NCI-H146 treated with DMSO at 0.1 percent for 48 hours (cell line): ENCODE results near the gene PDK4.
"Not testable (repeated sequence)": the region's sequence is repeated elsewhere in the genome, so short reads cannot be mapped to it uniquely, and the experiment has no call there.

Experiments
- DNase-seq: peaks from one replicate; lab custom pipeline; 2025; ENCODE audit not compliant: unreplicated experiment; lab: John Stamatoyannopoulos, UW

The PDK4 gene

DNA sequence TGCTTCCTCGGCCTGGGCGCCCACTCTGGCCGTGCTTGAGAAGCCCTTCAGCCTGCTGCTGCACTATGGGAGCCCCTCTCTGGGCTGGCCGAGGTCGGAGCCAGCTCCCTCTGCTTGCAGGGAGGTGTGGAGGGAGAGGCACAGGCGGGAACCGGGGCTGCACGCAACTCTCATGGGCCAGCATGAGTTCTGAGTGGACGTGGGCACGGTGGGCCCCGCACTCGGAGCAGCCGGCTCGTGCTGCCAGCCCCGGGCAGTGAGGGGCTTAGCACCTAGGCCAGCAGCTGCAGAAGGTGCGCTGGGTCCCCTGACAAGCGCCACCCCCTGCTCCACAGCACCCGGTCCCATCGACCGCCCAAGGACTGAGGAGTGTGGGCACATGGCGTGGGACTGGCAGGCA lies 9.0 kb upstream of the PDK4 start:
- DNase-seq = no peak

DNA sequence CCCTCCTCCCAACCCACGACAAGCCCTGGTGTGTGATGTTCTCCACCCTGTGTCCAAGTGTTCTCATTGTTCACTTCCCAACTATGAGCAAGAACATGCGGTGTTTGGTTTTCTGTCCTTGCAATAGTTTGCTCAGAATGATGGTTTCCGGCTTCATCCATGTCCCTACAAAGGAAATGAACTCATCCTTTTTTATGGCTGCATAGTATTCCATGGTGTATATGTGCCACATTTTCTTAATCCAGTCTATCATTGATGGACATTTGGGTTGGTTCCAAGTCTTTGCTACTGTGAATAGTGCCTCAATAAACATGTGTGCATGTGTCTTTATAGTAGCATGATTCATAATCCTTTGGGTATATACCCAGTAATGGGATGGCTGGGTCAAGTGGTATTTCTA lies 8.5 kb upstream of the PDK4 start:
- not testable (repeated sequence) for DNase-seq

GRCh38 chr7:95604397-95604796 lies 8.1 kb upstream of the PDK4 start:
- DNase-seq = not testable (repeated sequence)

GRCh38 chr7:95602421-95602820 lies 6.1 kb upstream of the PDK4 start:
- DNase-seq = no peak

DNA sequence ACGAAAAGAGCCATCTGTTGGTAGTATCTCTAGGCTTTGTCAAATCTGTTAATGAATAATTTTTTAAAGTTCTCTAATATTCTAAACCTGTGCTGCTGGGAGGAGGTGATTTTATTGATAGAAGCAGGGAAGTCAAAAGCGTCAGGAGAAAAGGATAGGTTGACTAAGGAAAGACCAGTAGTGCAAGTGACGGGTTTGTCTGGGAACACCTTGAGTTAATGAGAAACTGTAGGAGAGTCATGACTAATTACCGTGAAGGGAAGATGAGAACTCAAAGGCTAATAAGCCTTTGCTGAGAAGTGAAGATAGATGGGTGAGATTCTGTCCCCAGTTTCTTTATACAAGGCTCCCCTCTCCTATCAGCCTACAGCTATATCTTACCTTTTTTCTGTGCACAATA lies 5.0 kb upstream of the PDK4 start:
- DNase-seq = no peak

GRCh38 chr7:95599069-95599468 lies 2.8 kb upstream of the PDK4 start:
- no peak for DNase-seq

DNA sequence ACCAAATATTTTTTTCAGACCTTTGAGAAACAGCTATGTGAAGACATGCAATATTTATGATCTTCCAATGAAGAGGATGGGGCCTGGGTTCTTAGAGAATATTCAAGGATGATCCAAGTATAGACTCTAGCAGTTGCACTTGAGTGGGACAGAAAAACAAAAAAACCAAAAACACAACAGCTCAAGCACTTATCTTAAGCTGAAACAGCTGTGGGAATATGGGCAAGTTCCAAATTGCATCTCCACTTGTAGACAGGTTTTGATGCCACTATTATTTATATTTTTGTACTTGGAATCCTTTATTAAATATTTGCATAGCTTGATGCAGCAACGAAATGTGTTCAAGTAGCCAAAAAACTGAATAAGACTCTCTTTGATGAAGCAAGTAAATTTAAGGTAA lies 2.2 kb upstream of the PDK4 start:
- DNase-seq = no peak

DNA sequence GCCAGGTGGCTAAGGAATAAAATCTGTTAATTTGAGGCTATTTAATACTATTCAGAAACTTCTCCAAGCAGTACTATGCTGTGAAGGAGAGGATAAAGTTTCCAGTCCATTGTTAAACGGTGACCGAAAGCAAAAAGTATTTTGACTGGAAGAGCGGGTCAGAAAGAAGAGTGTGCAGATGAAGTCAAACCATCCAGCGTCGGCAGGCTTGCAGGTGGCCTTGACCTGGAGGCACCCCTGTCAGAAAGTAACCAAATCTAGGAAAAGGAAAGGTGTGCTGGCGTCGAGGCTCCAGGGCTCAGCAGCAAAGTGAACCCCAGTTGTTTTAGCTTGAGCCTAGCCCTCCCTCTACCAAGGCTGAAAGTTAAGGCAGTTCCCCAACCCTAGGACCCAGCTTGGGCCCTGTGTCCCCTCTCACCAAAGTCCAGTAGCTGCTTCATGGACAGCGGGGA lies 544 bp downstream of the PDK4 start:
- no peak for DNase-seq

- no peak for DNase-seq
These were observed 2.1 kb downstream of the PDK4 start for GRCh38 chr7:95594185-95594584.

GRCh38 chr7:95593343-95593742 lies 3.0 kb downstream of the PDK4 start:
- no peak for DNase-seq

DNA sequence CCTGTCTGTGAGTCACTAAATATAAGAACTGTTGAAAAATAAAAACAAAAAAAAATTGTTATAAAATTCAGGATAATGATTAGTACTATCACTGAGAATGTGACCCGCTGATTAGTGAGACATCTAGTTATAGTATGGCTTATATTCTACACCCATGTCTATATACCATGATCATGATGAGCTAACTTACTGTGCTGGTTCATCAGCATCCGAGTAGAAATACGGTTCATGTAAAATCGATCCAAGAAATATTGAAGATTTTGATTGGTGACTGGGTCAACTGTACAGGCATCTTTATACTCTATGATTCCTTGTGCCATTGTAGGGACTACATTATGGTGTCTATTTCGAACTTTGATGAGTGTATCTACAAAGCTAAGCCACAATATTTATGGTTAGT lies 3.7 kb downstream of the PDK4 start:
- no peak for DNase-seq

- DNase-seq = no peak
These were observed 5.7 kb downstream of the PDK4 start for GRCh38 chr7:95590387-95591248.

DNA sequence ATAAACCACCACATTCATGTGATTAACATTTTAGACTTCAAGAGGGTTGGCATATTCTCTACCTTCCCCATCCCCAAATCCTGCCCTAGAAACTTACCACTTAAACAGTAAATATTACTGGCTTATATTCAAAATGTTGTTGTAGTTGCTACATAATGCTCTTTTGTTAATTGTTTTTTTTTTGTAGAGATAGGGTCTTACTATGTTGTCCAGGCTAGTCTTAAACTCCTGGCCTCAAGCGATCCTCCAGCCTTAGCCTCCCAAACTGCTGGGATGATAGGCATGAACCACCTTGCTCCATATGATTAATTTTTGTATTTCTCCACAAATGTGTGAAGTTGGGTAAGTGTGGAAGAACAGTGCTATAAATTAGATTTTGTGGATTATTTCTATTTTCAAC lies 6.5 kb downstream of the PDK4 start:
- no peak for DNase-seq

GRCh38 chr7:95589031-95589430 lies 7.3 kb downstream of the PDK4 start:
- no peak for DNase-seq

GRCh38 chr7:95586951-95587301 lies 9.4 kb downstream of the PDK4 start:
- DNase-seq = no peak

DNA sequence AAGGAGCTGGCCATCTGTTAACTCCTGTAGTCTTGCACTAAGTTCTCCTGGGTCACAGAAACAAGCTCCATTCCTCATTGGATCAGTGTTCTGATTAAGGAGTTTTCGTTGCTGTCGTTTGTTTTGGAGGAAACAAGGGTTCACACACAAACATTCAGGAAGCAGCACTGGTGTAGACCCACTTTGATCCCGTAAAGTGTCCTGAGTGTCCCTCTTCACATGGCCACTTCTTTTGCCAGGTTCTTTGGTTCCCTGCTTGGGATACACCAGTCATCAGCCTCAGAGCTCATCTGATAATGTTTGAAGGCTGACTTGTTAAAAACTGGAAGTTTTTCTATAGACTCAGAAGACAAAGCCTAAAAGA lies 10.9 kb downstream of the PDK4 start:
- no peak for DNase-seq

- DNase-seq = no peak
These were observed 11.4 kb downstream of the PDK4 start for GRCh38 chr7:95584769-95585425.

DNA sequence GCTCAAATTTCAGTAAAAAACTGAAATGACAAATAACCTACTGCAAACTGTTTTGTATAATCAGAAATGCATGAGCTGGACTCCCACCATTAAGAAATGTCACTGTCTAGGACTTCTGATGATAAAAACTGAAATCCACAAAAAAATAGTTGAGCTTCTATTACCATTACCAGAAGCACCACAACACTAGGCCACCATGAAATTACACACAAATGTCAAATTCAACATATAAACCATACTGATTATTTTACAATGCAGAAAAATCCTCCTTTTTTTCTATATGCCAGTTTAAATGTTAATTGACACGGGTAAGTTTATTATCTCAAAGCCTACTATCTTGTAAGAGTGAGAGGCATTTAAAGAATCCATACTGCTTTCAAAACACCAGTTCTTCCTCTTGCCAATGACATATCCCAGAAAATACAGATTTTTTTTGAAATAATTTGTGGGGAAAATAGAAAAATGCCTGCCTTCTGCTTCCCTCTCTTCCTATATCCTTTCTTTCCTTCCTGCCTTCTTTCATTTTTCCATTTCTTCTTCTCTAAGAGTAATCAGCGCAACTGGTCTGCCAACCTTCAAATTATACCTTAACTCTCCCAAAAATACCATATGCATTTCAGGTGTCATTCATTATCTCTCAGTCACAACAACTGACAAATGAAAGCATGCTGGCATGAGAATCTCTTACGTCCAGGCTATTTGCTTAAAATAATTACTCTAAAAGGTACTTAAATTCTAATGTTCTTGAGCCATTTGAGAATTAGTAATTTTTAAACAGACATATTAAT lies 12.3 kb downstream of the PDK4 start:
- DNase-seq = no peak

- DNase-seq = no peak
These were observed 13.6 kb downstream of the PDK4 start for GRCh38 chr7:95582578-95583293.

DNA sequence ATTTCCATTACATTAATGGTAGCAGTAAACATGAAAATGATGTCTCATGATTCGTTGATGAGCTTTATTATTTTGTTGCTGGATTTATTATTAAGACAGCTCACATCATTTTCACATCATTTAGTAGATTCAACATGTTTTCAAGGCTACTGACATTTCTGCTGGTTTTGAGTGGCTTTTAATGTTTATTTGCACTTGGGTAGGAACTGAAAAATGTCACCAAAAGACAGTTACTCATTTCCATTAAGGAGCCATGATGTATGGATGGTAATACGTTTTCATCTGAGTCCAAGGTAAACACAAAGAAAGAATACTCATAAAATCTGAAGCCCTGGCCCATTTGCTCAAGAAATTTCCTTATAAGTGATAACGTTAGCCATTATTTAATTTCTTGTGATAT lies 14.8 kb downstream of the PDK4 start:
- no peak for DNase-seq

DNA sequence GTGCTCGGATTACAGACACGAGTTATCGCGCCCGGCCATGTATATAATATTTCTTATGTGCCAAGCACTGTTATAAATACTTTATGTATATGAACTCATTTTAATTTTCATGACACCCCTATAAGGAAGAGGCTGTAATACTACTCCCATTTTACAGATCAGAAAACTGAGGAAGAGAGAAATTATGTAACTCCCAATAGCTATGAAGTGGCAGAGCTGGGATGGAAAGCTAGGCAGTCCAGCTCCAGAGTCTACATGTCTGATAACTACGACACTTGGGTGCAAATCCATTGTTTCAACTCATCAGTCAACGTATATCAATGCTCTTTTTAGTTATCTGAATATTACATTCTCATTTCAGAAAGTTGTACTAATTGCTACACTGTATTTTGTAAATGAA lies 17.0 kb downstream of the PDK4 start:
- DNase-seq = no peak
